Loucy (cell line): ENCODE measurements around the gene TMEM82.

ENCODE experiments used
- CTCF ChIP-seq: fragments of 200-600 bp; sonication (generic); conservative IDR thresholded peaks from 2 replicates; pipeline ENCODE4 v1.5.1; 2014; ENCODE audit warnings: mild to moderate bottlenecking, antibody characterized with exemption, low read length
- EZH2phosphoT487 ChIP-seq: fragments of 200-600 bp; IDR thresholded peaks from 2 replicates; pipeline ENCODE4 v1.6.1; 2018; ENCODE audit warnings: antibody characterized with exemption, mild to moderate bottlenecking, moderate library complexity, borderline replicate concordance

- no peak for TF ChIP-seq CTCF
- TF ChIP-seq EZH2phosphoT487 = no peak
Measured at GRCh38 chr1:15723631-15724246, 18.6 kb upstream of the TMEM82 start.
